ENCODE results near the gene TAS2R10.

The TAS2R10 gene, protein sequence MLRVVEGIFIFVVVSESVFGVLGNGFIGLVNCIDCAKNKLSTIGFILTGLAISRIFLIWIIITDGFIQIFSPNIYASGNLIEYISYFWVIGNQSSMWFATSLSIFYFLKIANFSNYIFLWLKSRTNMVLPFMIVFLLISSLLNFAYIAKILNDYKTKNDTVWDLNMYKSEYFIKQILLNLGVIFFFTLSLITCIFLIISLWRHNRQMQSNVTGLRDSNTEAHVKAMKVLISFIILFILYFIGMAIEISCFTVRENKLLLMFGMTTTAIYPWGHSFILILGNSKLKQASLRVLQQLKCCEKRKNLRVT

DNA sequence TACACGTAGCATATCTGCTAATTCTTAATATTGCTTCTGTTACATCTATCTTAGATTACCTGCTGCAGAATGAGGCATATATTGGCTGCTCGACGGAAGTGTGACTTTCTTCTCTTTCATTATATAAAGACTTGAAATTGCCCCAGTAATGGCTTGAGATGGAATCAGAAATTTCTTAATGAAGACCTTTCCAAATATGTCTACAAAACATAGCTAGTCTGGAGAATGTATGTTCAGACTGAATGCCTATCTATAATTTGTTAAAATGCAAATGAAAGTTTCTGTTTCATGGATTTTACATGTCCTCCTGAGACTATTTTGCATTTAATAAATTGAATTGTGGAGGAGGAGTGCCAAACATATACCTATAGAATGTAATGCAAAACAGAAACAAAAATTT is at the start of gene TAS2R10:
TAS2R10 (minus strand) TSS at position 101 of the 400 bp plus-strand sequence; CDS start at position 12, 89 bp downstream.
- no peak for TF ChIP-seq CSDC2 (CRISPR knock-in tag; IDR thresholded peaks at IDR 0.05)
- TF ChIP-seq, protein P1, sequence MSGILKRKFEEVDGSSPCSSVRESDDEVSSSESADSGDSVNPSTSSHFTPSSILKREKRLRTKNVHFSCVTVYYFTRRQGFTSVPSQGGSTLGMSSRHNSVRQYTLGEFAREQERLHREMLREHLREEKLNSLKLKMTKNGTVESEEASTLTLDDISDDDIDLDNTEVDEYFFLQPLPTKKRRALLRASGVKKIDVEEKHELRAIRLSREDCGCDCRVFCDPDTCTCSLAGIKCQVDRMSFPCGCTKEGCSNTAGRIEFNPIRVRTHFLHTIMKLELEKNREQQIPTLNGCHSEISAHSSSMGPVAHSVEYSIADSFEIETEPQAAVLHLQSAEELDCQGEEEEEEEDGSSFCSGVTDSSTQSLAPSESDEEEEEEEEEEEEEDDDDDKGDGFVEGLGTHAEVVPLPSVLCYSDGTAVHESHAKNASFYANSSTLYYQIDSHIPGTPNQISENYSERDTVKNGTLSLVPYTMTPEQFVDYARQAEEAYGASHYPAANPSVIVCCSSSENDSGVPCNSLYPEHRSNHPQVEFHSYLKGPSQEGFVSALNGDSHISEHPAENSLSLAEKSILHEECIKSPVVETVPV (CRISPR knock-in tag; IDR thresholded peaks at IDR 0.05) = no peak
- TF ChIP-seq, protein P2, sequence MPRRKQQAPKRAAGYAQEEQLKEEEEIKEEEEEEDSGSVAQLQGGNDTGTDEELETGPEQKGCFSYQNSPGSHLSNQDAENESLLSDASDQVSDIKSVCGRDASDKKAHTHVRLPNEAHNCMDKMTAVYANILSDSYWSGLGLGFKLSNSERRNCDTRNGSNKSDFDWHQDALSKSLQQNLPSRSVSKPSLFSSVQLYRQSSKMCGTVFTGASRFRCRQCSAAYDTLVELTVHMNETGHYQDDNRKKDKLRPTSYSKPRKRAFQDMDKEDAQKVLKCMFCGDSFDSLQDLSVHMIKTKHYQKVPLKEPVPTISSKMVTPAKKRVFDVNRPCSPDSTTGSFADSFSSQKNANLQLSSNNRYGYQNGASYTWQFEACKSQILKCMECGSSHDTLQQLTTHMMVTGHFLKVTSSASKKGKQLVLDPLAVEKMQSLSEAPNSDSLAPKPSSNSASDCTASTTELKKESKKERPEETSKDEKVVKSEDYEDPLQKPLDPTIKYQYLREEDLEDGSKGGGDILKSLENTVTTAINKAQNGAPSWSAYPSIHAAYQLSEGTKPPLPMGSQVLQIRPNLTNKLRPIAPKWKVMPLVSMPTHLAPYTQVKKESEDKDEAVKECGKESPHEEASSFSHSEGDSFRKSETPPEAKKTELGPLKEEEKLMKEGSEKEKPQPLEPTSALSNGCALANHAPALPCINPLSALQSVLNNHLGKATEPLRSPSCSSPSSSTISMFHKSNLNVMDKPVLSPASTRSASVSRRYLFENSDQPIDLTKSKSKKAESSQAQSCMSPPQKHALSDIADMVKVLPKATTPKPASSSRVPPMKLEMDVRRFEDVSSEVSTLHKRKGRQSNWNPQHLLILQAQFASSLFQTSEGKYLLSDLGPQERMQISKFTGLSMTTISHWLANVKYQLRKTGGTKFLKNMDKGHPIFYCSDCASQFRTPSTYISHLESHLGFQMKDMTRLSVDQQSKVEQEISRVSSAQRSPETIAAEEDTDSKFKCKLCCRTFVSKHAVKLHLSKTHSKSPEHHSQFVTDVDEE (CRISPR knock-in tag; IDR thresholded peaks at IDR 0.05) = no peak
- no peak for ATAC-seq

DNA sequence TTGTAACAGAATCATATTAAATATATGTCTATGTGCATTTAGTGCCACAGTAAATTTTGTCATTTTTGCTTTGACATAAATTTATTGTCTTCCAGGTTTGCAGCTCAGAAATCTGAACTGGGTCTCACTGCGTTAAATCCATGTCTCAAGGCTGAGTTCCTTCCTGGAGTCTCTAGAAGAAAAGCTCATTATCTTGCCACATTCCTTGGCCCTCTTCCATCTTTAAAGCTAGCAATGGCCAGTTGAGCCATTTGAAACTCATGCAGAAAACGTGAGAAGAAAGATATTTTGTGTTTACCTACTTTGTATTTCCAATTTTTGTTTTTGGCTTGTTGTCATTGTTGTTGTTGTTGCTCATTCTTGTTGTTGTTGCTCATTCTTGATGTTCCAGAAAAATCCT is 47.2 kb upstream of the TAS2R10 start:
- ATAC-seq = no peak
- no peak for TF ChIP-seq ZNF565 (CRISPR knock-in tag; conservative IDR thresholded peaks at IDR 0.05; ENCODE audit: low read depth)
- no peak for TF ChIP-seq TCF4 (CRISPR knock-in tag; IDR thresholded peaks at IDR 0.05; ENCODE audit: borderline replicate concordance)
- TF ChIP-seq PPARA (CRISPR knock-in tag; IDR thresholded peaks at IDR 0.05; ENCODE audit: borderline replicate concordance) = no peak
- TF ChIP-seq ZC3H10 (CRISPR knock-in tag; IDR thresholded peaks at IDR 0.05) = no peak
- TF ChIP-seq GLIS3 (CRISPR knock-in tag; IDR thresholded peaks at IDR 0.05) = no peak
- TF ChIP-seq ZFP30 (CRISPR knock-in tag; IDR thresholded peaks at IDR 0.05) = no peak
- TF ChIP-seq, protein P3, sequence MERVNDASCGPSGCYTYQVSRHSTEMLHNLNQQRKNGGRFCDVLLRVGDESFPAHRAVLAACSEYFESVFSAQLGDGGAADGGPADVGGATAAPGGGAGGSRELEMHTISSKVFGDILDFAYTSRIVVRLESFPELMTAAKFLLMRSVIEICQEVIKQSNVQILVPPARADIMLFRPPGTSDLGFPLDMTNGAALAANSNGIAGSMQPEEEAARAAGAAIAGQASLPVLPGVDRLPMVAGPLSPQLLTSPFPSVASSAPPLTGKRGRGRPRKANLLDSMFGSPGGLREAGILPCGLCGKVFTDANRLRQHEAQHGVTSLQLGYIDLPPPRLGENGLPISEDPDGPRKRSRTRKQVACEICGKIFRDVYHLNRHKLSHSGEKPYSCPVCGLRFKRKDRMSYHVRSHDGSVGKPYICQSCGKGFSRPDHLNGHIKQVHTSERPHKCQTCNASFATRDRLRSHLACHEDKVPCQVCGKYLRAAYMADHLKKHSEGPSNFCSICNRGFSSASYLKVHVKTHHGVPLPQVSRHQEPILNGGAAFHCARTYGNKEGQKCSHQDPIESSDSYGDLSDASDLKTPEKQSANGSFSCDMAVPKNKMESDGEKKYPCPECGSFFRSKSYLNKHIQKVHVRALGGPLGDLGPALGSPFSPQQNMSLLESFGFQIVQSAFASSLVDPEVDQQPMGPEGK (CRISPR knock-in tag; IDR thresholded peaks at IDR 0.05; ENCODE audit: borderline replicate concordance) = no peak
- no peak for TF ChIP-seq ISL1 (CRISPR knock-in tag; IDR thresholded peaks at IDR 0.05)
- no peak for TF ChIP-seq SNAI2 (CRISPR knock-in tag; IDR thresholded peaks at IDR 0.05)
- TF ChIP-seq CSDC2 (CRISPR knock-in tag; IDR thresholded peaks at IDR 0.05) = no peak
- TF ChIP-seq, protein P4, sequence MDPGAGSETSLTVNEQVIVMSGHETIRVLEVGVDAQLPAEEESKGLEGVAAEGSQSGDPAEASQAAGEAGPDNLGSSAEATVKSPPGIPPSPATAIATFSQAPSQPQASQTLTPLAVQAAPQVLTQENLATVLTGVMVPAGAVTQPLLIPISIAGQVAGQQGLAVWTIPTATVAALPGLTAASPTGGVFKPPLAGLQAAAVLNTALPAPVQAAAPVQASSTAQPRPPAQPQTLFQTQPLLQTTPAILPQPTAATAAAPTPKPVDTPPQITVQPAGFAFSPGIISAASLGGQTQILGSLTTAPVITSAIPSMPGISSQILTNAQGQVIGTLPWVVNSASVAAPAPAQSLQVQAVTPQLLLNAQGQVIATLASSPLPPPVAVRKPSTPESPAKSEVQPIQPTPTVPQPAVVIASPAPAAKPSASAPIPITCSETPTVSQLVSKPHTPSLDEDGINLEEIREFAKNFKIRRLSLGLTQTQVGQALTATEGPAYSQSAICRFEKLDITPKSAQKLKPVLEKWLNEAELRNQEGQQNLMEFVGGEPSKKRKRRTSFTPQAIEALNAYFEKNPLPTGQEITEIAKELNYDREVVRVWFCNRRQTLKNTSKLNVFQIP (CRISPR knock-in tag; IDR thresholded peaks at IDR 0.05; ENCODE audit: borderline replicate concordance, low read depth) = no peak
- TF ChIP-seq, protein P5, sequence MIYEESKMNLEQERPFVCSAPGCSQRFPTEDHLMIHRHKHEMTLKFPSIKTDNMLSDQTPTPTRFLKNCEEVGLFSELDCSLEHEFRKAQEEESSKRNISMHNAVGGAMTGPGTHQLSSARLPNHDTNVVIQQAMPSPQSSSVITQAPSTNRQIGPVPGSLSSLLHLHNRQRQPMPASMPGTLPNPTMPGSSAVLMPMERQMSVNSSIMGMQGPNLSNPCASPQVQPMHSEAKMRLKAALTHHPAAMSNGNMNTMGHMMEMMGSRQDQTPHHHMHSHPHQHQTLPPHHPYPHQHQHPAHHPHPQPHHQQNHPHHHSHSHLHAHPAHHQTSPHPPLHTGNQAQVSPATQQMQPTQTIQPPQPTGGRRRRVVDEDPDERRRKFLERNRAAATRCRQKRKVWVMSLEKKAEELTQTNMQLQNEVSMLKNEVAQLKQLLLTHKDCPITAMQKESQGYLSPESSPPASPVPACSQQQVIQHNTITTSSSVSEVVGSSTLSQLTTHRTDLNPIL (CRISPR knock-in tag; IDR thresholded peaks at IDR 0.05; ENCODE audit: low read depth) = no peak
- TF ChIP-seq TOX (CRISPR knock-in tag; IDR thresholded peaks at IDR 0.05; ENCODE audit: borderline replicate concordance) = no peak
- TF ChIP-seq ZNF8 (CRISPR knock-in tag; IDR thresholded peaks at IDR 0.05) = no peak
- TF ChIP-seq ESRRG (CRISPR knock-in tag; IDR thresholded peaks at IDR 0.05) = no peak
- TF ChIP-seq OSR1 (CRISPR knock-in tag; IDR thresholded peaks at IDR 0.05) = no peak
- no peak for TF ChIP-seq ARNTL (CRISPR knock-in tag; IDR thresholded peaks at IDR 0.05; ENCODE audit: borderline replicate concordance, low read depth)
- TF ChIP-seq BACH2 (CRISPR knock-in tag; IDR thresholded peaks at IDR 0.05; ENCODE audit: borderline replicate concordance) = no peak
- TF ChIP-seq ZFP3 (CRISPR knock-in tag; IDR thresholded peaks at IDR 0.05) = no peak

DNA sequence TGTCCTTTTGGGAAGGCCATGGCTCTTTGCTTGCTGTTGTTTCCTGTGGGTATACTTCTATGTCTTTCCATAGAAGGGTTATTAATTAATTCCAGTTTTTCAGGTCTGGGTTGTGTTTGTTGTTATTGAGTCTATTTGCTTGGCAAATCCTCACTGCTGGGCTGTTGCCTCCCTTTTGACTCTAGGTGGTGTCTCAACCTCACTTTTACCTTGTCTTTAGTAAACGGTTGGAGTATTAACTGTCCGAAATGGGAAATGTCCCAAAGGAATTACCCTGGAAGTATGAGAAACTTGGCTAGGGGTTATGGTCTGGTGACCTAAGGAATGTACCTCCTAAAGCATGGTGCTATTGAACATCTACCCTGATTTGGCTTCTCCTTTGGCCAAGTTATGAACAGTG is 41.2 kb upstream of the TAS2R10 start:
- no peak for ATAC-seq
- TF ChIP-seq, protein P2 (CRISPR knock-in tag; IDR thresholded peaks at IDR 0.05) = no peak
- no peak for TF ChIP-seq RARB (CRISPR knock-in tag; IDR thresholded peaks at IDR 0.05)
- no peak for TF ChIP-seq ISL1 (CRISPR knock-in tag; IDR thresholded peaks at IDR 0.05)
- TF ChIP-seq BACH2 (CRISPR knock-in tag; IDR thresholded peaks at IDR 0.05; ENCODE audit: borderline replicate concordance) = no peak
- TF ChIP-seq, protein P1 (CRISPR knock-in tag; IDR thresholded peaks at IDR 0.05) = no peak
- no peak for TF ChIP-seq ZC3H10 (CRISPR knock-in tag; IDR thresholded peaks at IDR 0.05)
- TF ChIP-seq ZNF8 (CRISPR knock-in tag; IDR thresholded peaks at IDR 0.05) = no peak
- TF ChIP-seq ARNTL (CRISPR knock-in tag; IDR thresholded peaks at IDR 0.05; ENCODE audit: borderline replicate concordance, low read depth) = no peak
- no peak for TF ChIP-seq TCF4 (CRISPR knock-in tag; IDR thresholded peaks at IDR 0.05; ENCODE audit: borderline replicate concordance)
- no peak for TF ChIP-seq GLIS3 (CRISPR knock-in tag; IDR thresholded peaks at IDR 0.05)
